Gastroesophageal sphincter (tissue), 3 donors: ENCODE results near the gene TNKS1BP1.

Experiments used
- POLR2AphosphoS5 ChIP-seq: sonication (generic); formaldehyde crosslinking; IDR thresholded peaks from one replicate; pipeline ENCODE4 v1.6.1; 2017; ENCODE audit warnings: antibody characterized with exemption
- TF ChIP-seq, protein P1 (sequence below), 4 experiments: fragments of 200-600 bp in 2 of 4; fragments of 450-650 bp in 2 of 4; sonication (generic) in 1 of 4; IDR thresholded peaks; one replicate each; pipeline ENCODE4 v1.5.1; 2017 to 2019; ENCODE audit warnings: antibody characterized with exemption in 4 of 4, mild to moderate bottlenecking in 2 of 4, moderate library complexity in 2 of 4

- TF ChIP-seq, protein P1, sequence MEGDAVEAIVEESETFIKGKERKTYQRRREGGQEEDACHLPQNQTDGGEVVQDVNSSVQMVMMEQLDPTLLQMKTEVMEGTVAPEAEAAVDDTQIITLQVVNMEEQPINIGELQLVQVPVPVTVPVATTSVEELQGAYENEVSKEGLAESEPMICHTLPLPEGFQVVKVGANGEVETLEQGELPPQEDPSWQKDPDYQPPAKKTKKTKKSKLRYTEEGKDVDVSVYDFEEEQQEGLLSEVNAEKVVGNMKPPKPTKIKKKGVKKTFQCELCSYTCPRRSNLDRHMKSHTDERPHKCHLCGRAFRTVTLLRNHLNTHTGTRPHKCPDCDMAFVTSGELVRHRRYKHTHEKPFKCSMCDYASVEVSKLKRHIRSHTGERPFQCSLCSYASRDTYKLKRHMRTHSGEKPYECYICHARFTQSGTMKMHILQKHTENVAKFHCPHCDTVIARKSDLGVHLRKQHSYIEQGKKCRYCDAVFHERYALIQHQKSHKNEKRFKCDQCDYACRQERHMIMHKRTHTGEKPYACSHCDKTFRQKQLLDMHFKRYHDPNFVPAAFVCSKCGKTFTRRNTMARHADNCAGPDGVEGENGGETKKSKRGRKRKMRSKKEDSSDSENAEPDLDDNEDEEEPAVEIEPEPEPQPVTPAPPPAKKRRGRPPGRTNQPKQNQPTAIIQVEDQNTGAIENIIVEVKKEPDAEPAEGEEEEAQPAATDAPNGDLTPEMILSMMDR (IDR thresholded peaks at IDR 0.05) = no peak
- TF ChIP-seq POLR2AphosphoS5 = no peak
Measured at GRCh38 chr11:57353446-57353845, 28.7 kb upstream of the TNKS1BP1 start.
